CD4-positive, alpha-beta T cell treated with Interleukin-12 subunit alpha and Interleukin-12 subunit beta, for 1 hour (primary cell): ENCODE data around the gene HIGD1B.

ENCODE experiments used
- DNase-seq: peaks from one replicate; pipeline ENCODE4 v3.0.0-alpha.2; 2020

HIGD1B gene

GRCh38 chr17:44840274-44840673, 7.4 kb upstream of the HIGD1B start:
- no peak for DNase-seq

DNA sequence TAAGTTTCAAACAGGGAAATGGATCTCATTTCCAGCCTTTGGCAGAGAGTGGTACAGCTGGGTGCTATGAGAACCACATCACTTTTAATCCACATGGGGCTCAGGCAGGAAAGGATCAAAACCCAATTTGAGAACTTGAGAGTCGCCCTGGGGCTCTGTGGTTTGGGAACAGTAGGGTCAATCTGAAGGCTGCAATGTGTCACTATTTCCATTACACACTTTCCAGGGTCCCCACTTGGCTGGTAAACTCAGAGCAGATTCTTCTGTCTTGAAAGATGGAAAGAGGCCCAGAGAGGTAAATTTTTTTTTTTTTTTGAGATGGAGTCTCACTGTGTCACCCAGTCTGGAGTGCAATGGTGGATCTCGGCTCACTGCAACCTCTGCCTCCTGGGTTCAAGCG, 6.7 kb upstream of the HIGD1B start:
- no peak for DNase-seq

GRCh38 chr17:44842748-44843147, 4.9 kb upstream of the HIGD1B start:
- DNase-seq: no peak

- DNase-seq: no peak
Measured at GRCh38 chr17:44844390-44844830, 3.3 kb upstream of the HIGD1B start.

DNA sequence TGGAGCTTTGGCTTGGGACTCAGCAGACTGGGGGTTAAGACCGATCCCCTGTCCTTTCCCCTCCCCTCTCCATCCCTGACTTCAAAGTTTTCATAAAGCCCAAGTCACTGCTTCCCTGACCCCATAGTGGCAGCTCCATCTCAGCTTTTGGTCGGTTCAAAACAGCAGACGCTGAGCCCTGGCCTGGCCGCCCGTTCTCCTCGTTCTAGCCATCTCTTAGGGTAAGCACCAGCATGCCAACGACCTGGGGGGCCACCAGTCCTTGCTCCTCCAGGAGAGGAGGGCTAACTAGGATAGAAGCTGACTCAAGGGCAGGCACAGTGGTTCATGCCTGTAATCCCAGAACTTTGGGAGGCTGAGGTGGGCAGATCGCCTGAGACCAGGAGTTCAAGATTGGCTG, 1.5 kb upstream of the HIGD1B start:
- DNase-seq: no peak

DNA sequence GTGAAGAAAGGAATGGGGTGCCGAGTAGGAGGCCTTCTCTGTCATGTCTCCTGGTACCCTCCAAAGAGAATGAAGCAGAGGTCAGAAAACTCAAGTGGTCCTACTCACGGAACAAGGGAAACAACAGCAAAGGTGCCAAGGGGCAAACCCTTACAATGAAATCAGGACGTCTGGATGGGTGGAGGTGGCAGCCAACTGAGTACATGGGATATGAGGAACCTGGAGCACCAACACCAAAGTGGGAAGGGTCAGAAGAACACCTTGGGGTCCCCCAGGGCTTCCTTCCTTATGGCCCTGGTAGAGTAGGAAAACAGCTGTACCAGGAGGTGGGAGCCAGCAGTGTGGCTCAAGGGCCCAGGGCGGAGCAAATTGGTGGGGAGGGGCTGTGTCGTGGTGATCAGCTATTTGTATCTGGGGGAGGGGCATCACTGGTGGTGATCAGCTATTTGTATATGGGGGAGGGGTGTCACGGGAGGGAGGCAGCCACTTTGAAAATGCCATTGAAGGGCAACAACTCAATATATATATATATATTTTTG, 643 bp downstream of the HIGD1B start:
- DNase-seq: no peak

DNA sequence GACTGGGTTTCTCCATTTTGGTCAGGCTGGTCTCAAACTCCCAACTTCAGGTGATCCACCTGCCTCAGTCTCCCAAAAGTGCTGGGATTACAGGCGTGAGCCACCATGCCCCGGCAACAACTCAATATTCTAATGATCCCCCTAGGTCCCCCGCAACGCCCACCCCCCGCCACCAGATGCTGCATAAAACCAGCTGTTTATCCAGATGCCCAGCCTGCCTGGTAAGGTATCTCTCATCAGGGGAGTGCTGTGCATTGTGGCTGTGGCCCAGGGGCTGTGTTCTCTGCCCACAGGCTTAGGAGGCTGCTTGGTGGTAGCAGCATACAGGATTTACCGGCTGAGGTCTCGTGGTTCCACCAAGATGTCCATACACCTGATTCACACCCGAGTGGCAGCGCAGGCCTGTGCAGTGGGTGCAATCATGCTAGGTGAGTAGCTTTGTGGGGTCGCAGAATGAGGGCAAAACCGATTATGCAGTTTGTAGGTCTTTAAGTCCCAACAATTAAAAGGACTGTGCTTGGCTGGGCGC, 1.3 kb downstream of the HIGD1B start:
- DNase-seq: no peak

GRCh38 chr17:44850025-44850424, 2.3 kb downstream of the HIGD1B start:
- DNase-seq: no peak

DNA sequence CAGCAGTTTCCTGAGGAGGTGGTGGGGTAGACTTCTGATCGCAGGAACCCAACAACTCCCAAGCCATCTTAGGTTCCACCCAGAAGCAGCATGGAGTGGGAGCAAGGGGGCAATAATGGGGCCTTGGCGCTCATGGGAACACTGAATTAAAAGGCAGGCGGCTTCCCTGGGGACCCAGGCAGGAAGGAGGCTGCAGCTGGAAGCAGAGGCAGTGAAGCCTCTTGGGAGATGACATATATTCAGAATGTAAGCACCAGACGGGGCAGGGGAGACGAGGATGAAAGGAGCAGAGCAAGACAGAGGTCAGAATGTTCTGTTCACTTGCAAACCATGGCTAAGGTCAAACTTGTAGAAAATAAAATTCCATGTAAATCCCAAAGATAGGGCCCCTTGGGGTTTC, 2.9 kb downstream of the HIGD1B start:
- DNase-seq: no peak

DNA sequence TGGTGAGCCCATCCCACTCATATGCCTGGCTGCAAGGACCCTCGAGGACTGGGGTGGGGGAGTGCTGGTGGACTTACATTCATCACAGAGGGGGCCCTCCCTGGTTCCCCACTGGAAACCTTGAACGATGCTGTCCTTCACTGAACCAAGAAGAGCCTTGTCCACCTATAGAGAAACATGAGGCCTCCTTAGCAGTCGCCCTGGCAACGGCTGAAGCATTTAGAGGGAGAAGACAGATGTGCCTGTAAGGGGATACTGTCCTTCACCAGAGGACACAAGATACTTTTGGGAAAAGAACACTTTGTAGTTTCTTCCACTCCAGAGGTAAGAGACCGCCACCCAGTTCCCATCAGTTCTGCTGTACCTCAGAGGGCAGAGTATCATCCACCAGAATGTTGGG, 6.5 kb downstream of the HIGD1B start:
- no peak for DNase-seq

DNA sequence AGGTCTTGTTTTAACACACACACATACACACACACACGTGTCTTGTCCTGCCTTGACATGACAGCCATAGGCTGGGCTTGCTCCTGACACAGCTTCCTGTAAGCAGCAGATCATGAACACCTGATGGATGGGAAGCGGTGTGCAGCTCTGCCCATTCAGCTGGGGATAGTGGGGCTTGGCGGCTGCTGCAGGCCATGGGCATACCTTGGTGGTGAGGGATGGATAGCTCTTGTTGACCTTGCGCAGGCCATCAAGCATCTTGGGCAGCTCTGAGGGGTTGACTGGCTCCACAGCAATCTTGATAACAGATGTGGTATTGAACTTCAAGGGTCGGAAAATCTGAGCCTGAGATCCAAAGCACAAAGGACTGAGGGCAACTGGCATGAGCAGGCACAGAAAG, 12.0 kb downstream of the HIGD1B start:
- DNase-seq: no peak

GRCh38 chr17:44862278-44862914, 14.7 kb downstream of the HIGD1B start:
- no peak for DNase-seq

- no peak for DNase-seq
Measured at GRCh38 chr17:44863061-44863918, 15.6 kb downstream of the HIGD1B start.

DNA sequence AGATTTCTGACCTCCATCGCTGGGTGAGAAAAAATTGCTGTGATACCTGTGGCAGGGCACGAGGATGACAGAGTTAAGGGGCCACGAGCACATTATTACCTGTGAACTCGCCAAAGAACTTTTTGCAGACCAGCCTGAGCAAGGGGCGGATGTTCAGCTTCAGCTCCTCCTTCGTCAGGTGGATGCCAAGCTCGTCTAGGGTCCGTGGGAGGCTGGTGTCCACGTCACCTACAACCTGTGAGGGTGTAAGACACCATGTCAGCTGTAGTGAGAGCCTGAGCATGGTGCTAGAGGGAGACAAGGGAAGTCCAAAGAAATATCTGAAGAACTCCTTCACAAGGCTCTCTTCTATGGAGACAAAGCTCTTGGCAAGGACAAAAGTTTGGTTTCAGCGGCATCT, 17.1 kb downstream of the HIGD1B start:
- DNase-seq: no peak

DNA sequence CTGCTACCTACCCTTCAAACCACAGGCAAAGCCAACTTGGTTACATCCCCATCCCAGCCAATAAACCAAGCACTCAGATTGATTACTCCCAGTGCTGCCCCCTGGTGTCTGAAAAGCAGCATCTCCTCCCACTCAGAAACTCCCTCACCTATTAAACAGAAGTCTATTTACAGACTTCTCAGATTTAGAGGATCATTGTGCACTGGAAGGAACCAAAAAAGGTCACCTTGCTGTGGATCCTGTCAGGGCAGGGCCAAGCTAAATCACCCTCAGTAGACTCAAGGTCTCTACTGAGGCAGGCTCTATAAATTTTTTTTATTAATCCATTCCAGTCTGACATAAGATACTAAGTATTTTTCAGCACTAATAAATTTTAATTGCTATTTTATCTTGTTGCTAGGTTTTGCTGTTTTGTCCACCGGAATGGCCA, 17.6 kb downstream of the HIGD1B start:
- DNase-seq: peak; percentile 75

DNA sequence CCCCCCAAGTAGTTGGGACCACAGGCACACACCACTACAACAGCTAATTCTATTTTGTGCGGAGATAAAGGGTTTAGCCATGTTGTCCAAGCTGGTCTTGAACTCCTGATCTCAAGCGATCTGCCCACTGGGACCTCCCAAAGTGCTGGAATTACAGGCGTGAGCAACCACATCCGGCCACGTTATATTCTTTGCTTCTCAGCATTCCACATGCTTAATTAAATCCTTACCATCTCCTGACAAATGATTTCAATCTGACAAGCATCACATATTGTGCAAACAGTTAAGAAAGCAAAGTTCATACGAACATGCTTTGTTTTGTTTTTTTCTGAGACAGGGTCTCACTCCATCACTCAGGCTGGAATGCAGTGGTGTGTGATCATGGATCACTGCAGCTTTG, 18.2 kb downstream of the HIGD1B start:
- DNase-seq: no peak

DNA sequence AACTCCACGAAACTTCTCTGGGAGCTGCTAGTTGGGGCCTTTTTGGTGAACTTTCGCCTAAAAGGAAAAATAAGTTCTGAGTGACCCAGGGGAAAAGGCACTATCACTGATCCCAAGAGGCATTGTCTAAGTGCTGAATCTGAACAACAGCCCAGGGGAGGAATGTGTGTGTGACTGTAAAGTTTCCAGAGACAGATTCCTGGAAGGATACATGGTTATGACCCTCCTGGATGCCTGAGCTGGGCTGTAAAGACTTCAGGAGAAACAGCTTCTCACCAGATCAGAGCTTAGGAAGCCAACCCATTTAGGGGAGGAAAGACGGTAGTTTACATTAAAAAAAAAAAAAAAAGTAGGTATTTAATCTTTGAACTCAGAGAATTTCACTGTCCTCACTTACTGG, 20.2 kb downstream of the HIGD1B start:
- DNase-seq: no peak

- DNase-seq: no peak
Measured at GRCh38 chr17:44871556-44871955, 23.9 kb downstream of the HIGD1B start.

GRCh38 chr17:44872131-44872768, 24.6 kb downstream of the HIGD1B start:
- no peak for DNase-seq

- no peak for DNase-seq
Measured at GRCh38 chr17:44875761-44876160, 28.1 kb downstream of the HIGD1B start.

- DNase-seq: no peak
Measured at GRCh38 chr17:44877121-44877520, 29.4 kb downstream of the HIGD1B start.

- DNase-seq: peak; percentile 37
Measured at GRCh38 chr17:44878627-44879221, 31.0 kb downstream of the HIGD1B start.

DNA sequence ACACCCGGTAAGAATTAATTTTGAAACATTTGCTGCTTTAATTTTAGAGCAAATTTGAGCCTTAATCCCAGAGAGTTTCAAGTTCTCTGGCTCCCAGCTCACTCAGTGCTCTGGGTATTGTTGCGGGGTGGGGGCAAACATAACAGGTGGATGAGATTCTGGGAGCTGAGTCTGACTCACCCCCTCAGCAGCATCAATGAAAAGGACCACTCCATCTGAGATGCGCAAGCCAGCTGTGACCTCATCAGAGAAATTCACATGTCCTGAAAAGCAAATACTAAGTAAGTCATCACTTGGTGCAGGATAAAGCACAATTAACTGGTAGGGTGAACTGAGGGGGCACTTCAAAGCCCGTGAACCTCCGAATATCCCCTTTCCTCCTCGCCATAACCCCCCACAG, 31.7 kb downstream of the HIGD1B start:
- no peak for DNase-seq
